Small intestine (tissue), 7 donors: ENCODE measurements around the gene ZNF407. TPM values are rescaled to one million over a fixed set of nuclear protein-coding genes. Genes with fewer than 3 reads are reported as not detected.

Source experiments
- DNase-seq, 2 donors: peaks; one replicate each; pipeline versions ENCODE4 v3.0.0 to v3.0.0-alpha.2; 2013
- FAIRE-seq: peaks from 2 replicates; lab custom pipeline; 2012; peaks lifted over from hg19 to GRCh38; lab: Jason Lieb, UNC
- H3K27ac ChIP-seq, 3 donors: one replicate each; pipeline ENCODE4 v1.5.1; 2013; ENCODE audit warnings: low read length in 2 of 3, mild to moderate bottlenecking in 2 of 3, control low read depth in 1 of 3, inconsistent platforms in 1 of 3, low read depth in 1 of 3, moderate library complexity in 1 of 3
- H3K27me3 ChIP-seq, 3 donors: one replicate each; pipeline ENCODE4 v1.6.1; 2013; ENCODE audit warnings: low read length in 3 of 3, inconsistent platforms in 1 of 3; ENCODE audit not compliant: control insufficient read depth in 3 of 3, insufficient read depth in 3 of 3
- H3K36me3 ChIP-seq, 3 donors: one replicate each; pipeline ENCODE4 v1.6.1; 2013; ENCODE audit warnings: low read length in 3 of 3, inconsistent platforms in 1 of 3, low read depth in 1 of 3, mild to moderate bottlenecking in 1 of 3, moderate library complexity in 1 of 3; ENCODE audit not compliant: control insufficient read depth in 3 of 3, insufficient read depth in 2 of 3
- H3K4me1 ChIP-seq, 3 donors: one replicate each; pipeline ENCODE4 v1.6.1; 2013; ENCODE audit warnings: low read length in 2 of 3, inconsistent platforms in 1 of 3, low read depth in 1 of 3, mild to moderate bottlenecking in 1 of 3, moderate library complexity in 1 of 3; ENCODE audit not compliant: control insufficient read depth in 3 of 3, insufficient read depth in 2 of 3
- H3K4me3 ChIP-seq, 3 donors: one replicate each; pipeline ENCODE4 v1.5.1; 2013; ENCODE audit warnings: low read length in 3 of 3, control low read depth in 1 of 3, inconsistent platforms in 1 of 3, low read depth in 1 of 3, mild to moderate bottlenecking in 1 of 3, moderate library complexity in 1 of 3
- H3K9me3 ChIP-seq, 2 donors: one replicate each; pipeline ENCODE4 v1.6.1; 2013; ENCODE audit warnings: low read depth in 1 of 2, low read length in 1 of 2; ENCODE audit not compliant: control insufficient read depth in 2 of 2, insufficient read depth in 1 of 2
- WGBS, 3 donors: extraction: QIAGEN DNeasy Blood & Tissue Kit; methylation state at CpG; one replicate each; pipeline ENCODE4 v1.1.7; 2013; 5-methylcytosine and 5-hydroxymethylcytosine counted together
- polyA plus RNA-seq, 4 donors: library from polyadenylated mRNA; stranded (reverse) in 3 of 4; unstranded in 1 of 4; fragments of 200-250 nt in 3 of 4; fragments of 120-200 nt in 1 of 4; gene quantifications; one replicate each; pipeline versions ENCODE4 v1.2.1 to v1.2.3, GENCODE V29; 2013
- donor health status: healthy with polysubstance abuse.
- donor health status: control.
- donor health status: control.
- donor health status: Bipolar disorder and iron deficiency.
- donor health status: healthy.

Gene ZNF407
- polyA plus RNA-seq, 4 donors: 2.7 to 6.3 (median 4.0) TPM

DNA sequence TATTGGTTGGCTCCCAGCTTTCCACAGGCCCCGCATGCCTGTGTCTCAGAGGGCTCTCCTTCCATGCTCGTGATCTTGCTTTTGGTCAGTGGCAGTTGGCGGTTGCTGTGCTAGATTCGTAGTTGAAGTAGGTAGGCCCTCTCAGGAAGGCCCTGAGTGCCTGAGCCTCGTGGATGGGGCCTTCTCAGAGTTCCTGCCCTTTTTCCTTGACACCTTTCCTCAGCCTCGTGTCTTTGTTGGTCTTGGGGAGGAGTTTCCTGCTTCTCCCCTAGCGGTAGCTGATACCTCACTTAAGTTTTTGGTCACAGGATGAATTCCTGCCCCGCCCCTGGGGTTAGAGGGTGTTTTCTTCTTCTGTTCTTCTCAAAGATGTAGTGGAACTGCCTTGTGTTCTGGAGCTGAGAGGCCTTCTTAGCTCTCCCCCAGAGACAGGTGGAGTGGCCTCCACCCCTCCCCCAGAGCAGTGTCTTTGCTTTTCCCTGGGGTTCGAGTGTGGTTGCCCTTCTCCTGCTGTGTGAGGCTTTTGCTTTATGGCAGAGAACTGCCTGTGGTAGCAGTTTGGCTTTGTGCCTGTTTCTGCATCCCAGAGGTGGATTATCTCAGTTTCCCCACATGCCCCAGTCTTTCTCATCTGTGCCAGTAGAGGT, 94.8 kb downstream of the ZNF407 start:
- DNase-seq (no peak), FAIRE-seq (no peak)
- no peak overlapping the region for H3K27ac ChIP-seq
- no peaks in the 10 kb centered on the region for H3K4me1 ChIP-seq
- H3K4me3 ChIP-seq: no peak overlapping the region
- H3K27me3 ChIP-seq: no peaks in the 10 kb centered on the region
- peaks cover 0 to 7% (median 0%) of the 10 kb centered on the region in 3 donors for H3K36me3 ChIP-seq
- 80 to 83% (median 82%) methylated on average over 9 of the region's 9 CpGs for WGBS, 3 donors
- H3K9me3 ChIP-seq: no peaks in the 10 kb centered on the region

GRCh38 chr18:74694436-74694835, 96.8 kb downstream of the ZNF407 start:
- Histone ChIP-seq H3K4me1 (no peaks in the 10 kb centered on the region), H3K9me3 (no peaks in the 10 kb centered on the region), H3K4me3 (no peak overlapping the region), H3K27me3 (no peaks in the 10 kb centered on the region), H3K36me3 (peaks cover 0 to 7% (median 0%) of the 10 kb centered on the region in 3 donors), H3K27ac (no peak overlapping the region)
- FAIRE-seq (no peak), DNase-seq (no peak)
- WGBS, 3 donors: 95 to 100% (median 100%) methylated on average over 1 of the region's 1 CpG

DNA sequence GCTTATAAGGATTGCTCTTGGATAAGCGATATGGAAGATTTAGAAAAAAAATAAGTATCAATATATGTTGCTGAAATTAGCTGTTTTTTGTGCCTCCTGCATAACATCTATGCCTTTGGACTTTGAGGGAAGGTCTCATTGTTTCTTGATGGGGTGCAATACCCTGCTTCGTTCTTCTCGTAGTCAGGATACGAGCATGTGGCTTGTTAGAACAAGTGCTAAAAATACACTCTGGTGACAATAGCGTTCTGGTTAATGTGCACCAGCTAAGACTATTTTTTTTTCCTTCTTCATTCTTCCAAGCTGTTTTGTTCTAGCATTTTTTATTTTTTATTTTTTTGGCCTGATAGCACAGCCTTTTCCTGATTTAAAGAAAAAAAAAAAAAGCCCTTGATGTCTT, 97.5 kb downstream of the ZNF407 start:
- Histone ChIP-seq H3K27ac (no peak overlapping the region), H3K4me3 (no peak overlapping the region), H3K27me3 (no peaks in the 10 kb centered on the region), H3K36me3 (peaks cover 0 to 7% (median 0%) of the 10 kb centered on the region in 3 donors), H3K4me1 (no peaks in the 10 kb centered on the region), H3K9me3 (no peaks in the 10 kb centered on the region)
- no peak for FAIRE-seq
- 97 to 98% (median 98%) methylated on average over 5 of the region's 5 CpGs for WGBS, 3 donors
- no peak for DNase-seq

DNA sequence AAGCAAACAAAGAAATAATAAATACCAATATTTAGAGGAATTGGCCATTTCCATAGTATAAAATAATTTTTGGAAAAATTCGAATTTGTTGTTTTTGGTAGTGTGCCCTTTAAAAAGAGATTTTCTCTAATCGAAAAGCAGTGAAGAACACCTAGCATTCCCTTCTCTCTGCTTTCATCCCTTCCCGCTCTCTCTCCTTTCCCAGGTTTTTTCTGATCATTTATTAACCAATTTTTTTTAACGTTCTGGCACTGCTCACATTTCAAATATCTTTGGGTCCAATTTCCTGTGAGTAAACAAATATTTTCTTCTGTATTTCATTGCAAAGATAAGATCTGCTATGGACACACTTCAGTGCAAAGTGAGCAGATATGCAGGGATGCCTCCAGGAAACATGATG, 101.2 kb downstream of the ZNF407 start:
- no peaks in the 10 kb centered on the region for H3K36me3 ChIP-seq
- FAIRE-seq (no peak), DNase-seq (no peak)
- H3K27me3 ChIP-seq: no peaks in the 10 kb centered on the region
- H3K4me3 ChIP-seq: no peak overlapping the region
- no peaks in the 10 kb centered on the region for H3K9me3 ChIP-seq
- WGBS, 3 donors: 81 to 86% (median 84%) methylated on average over 4 of the region's 4 CpGs
- no peaks in the 10 kb centered on the region for H3K4me1 ChIP-seq
- no peak overlapping the region for H3K27ac ChIP-seq

DNA sequence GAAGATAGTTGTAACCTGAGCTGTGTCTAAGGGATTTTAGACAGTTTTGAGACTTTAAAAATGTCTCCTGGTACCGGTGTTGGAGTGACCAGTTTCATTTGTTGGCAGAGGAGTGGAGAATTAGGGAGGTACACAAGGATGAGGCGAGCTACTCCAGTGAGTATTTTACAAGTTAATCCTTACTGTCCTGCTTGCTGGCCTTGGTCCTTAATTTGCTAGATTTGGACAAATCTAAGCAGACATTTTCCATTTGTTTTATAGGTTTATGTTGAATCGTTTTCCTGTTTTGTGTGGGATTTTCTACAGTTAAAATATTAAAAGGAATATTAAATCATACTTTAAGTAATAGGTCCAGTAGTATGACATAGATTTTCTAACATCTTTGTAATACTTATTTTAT, 101.8 kb downstream of the ZNF407 start:
- no peaks in the 10 kb centered on the region for H3K36me3 ChIP-seq
- H3K9me3 ChIP-seq: no peaks in the 10 kb centered on the region
- no peaks in the 10 kb centered on the region for H3K27me3 ChIP-seq
- DNase-seq (no peak), FAIRE-seq (no peak)
- WGBS, 3 donors: 89 to 93% (median 90%) methylated on average over 3 of the region's 3 CpGs
- no peak overlapping the region for H3K27ac ChIP-seq
- no peak overlapping the region for H3K4me3 ChIP-seq
- H3K4me1 ChIP-seq: no peaks in the 10 kb centered on the region

DNA sequence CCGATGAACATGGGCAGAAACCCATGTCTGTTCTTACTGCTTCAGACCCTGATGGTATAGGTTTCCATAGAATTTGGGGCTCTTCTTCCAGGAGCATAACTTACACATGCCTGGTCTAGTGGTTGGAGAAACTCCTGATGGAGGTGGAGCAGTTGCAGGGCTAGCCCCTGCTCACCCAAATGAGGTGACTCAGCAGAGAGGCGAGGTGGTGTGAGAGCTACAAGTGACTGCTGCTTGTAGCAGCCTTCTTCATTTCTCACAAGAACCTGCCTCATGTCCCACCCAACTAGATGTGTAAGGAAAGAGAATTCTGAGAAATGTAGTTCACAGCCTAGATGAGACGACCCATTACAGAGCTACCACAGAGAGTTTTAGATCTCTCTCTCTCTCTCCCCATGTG, 105.3 kb downstream of the ZNF407 start:
- Histone ChIP-seq H3K27me3 (no peaks in the 10 kb centered on the region), H3K9me3 (no peaks in the 10 kb centered on the region), H3K27ac (no peak overlapping the region), H3K36me3 (no peaks in the 10 kb centered on the region), H3K4me3 (no peak overlapping the region), H3K4me1 (peaks cover 0 to 7% (median 0%) of the 10 kb centered on the region in 3 donors)
- WGBS, 3 donors: 55 to 80% (median 62%) methylated on average over 3 of the region's 3 CpGs
- FAIRE-seq (no peak), DNase-seq (no peak)

DNA sequence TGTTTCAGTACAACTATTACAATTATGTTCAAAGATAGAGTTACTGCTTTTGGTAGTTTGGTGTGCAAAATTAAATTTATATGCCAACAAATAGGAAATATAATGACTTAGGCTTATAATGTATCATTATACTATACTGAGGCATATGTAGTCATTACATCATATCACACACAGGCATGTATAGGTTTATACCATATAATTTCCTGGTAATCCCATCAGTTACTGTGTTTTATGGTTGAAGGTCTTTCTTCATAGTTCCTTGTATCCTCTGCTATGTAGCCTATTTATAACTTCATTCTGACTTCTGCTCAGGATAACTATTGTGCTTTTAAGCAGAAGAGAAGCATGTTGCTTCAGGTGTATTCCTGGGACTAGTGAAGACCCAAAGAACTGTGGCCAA, 110.5 kb downstream of the ZNF407 start:
- no peaks in the 10 kb centered on the region for H3K9me3 ChIP-seq
- DNase-seq (no peak), FAIRE-seq (no peak)
- H3K36me3 ChIP-seq: peaks cover 0 to 3% (median 0%) of the 10 kb centered on the region in 3 donors
- H3K27me3 ChIP-seq: no peaks in the 10 kb centered on the region
- peaks cover 0 to 7% (median 0%) of the 10 kb centered on the region in 3 donors for H3K4me1 ChIP-seq
- H3K4me3 ChIP-seq: no peak overlapping the region
- H3K27ac ChIP-seq: no peak overlapping the region

DNA sequence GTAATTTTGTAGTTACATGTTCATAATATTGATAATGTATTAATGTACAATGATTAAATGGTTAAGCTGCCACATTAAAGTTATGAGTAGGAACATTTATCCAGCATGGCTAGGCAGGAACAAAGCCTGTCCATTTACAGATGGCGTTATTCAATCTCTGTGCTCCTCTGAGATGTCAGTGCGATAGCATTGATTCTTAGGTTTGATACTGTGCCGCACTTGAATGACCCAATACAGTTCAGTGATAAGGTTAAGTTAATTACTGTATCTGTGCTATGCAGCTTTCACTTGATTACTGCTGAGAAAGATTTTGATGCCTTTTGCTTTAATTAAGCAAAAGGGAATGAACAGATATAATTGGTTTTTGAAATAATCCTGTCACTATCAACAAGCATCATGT, 111.8 kb downstream of the ZNF407 start:
- H3K27ac ChIP-seq: no peak overlapping the region
- H3K9me3 ChIP-seq: no peaks in the 10 kb centered on the region
- DNase-seq (no peak), FAIRE-seq (no peak)
- peaks cover 0 to 3% (median 0%) of the 10 kb centered on the region in 3 donors for H3K36me3 ChIP-seq
- H3K4me3 ChIP-seq: no peak overlapping the region
- H3K4me1 ChIP-seq: peaks cover 0 to 7% (median 0%) of the 10 kb centered on the region in 3 donors
- no peaks in the 10 kb centered on the region for H3K27me3 ChIP-seq
- 79 to 86% (median 85%) methylated on average over 3 of the region's 3 CpGs for WGBS, 3 donors

DNA sequence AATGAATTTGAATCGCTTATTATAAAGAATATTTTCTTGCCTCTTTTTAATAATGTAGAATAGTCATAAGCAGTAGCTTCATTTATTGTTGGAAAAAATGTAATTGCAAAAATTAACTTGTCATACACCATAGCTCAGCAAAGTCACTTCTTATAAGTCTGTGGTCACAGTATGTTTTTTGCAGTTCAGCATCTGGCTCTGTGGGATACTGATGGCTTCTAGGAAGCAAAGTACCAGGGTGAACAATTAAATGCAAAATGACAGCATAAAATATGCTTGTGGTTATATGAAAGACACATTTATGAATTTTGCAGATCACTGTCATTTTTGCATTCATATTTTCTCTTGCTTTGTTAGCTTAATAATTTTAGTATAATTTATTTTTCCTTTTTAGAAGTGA, 116.5 kb downstream of the ZNF407 start:
- no peaks in the 10 kb centered on the region for H3K36me3 ChIP-seq
- H3K4me3 ChIP-seq: no peak overlapping the region
- 96 to 98% (median 98%) methylated on average over 1 of the region's 1 CpG for WGBS, 3 donors
- no peaks in the 10 kb centered on the region for H3K27me3 ChIP-seq
- H3K9me3 ChIP-seq: no peaks in the 10 kb centered on the region
- DNase-seq: no peak
- no peak for FAIRE-seq
- H3K4me1 ChIP-seq: no peaks in the 10 kb centered on the region
- H3K27ac ChIP-seq: no peak overlapping the region
